ENCODE measurements around the gene C1orf116. TPM values are rescaled to one million over a fixed set of nuclear protein-coding genes. Genes with fewer than 3 reads are reported as not detected.

Gene C1orf116
- total and polyA plus RNA-seq, 8 donors: 17.1 to 91.7 (median 41.3) TPM

DNA sequence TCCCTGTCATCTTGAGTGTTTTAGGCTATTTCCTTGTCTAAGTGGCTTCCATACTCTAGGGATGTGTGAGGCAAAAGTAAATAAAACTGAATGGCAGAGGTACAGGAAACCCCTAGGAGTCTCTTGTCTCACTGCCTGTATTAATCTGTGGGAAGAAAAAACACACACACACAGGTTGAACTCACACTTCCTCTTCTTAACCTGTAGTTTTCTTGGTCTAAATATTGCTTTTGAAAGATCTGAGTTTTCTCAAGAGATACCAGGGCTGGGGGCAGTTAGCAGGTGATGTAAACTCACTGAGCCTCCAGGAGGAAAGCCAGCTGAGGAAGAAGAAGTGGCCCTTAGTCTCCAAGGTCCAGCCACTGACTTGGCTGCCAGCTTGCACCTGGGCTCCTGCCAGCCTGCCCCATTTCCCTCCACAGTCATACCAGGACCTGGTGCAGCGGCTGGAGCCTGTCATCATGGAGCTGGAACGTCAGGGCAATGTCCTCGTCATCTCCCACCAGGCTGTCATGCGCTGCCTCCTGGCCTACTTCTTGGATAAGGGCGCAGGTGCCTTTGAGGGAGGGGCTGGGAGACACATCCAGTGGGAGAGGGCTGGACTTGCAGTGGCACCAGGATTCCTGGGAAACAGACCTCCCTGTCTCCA, 37.4 kb upstream of the C1orf116 start:
- no peak for TF ChIP-seq POLR2A (IDR thresholded peaks at IDR 0.05)
- no peak for TF ChIP-seq POLR2AphosphoS5 (IDR thresholded peaks at IDR 0.05)
- TF ChIP-seq, protein P1, sequence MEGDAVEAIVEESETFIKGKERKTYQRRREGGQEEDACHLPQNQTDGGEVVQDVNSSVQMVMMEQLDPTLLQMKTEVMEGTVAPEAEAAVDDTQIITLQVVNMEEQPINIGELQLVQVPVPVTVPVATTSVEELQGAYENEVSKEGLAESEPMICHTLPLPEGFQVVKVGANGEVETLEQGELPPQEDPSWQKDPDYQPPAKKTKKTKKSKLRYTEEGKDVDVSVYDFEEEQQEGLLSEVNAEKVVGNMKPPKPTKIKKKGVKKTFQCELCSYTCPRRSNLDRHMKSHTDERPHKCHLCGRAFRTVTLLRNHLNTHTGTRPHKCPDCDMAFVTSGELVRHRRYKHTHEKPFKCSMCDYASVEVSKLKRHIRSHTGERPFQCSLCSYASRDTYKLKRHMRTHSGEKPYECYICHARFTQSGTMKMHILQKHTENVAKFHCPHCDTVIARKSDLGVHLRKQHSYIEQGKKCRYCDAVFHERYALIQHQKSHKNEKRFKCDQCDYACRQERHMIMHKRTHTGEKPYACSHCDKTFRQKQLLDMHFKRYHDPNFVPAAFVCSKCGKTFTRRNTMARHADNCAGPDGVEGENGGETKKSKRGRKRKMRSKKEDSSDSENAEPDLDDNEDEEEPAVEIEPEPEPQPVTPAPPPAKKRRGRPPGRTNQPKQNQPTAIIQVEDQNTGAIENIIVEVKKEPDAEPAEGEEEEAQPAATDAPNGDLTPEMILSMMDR (IDR thresholded peaks at IDR 0.05): no peak
- no peak for TF ChIP-seq EP300 (IDR thresholded peaks at IDR 0.05)
- intact Hi-C loops (cut with DNase I; ENCODE audit: low total_unique reads): no loop called here
- H3K4me3 ChIP-seq: no peak overlapping the region
- no peaks in the 10 kb centered on the region for H3K27me3 ChIP-seq
- 87 to 96% (median 90%) methylated on average over 5 of the region's 5 CpGs for WGBS, 5 donors
- peak overlapping the region in 2 of 5 donors; percentile 55 to 64 for H3K27ac ChIP-seq
- DNase-seq: no peak
- H3K4me1 ChIP-seq: peaks cover 0 to 31% (median 8%) of the 10 kb centered on the region in 4 donors
- H3K36me3 ChIP-seq: peaks cover 47 to 98% (median 97%) of the 10 kb centered on the region in 4 donors
- no peaks in the 10 kb centered on the region for H3K9me3 ChIP-seq

DNA sequence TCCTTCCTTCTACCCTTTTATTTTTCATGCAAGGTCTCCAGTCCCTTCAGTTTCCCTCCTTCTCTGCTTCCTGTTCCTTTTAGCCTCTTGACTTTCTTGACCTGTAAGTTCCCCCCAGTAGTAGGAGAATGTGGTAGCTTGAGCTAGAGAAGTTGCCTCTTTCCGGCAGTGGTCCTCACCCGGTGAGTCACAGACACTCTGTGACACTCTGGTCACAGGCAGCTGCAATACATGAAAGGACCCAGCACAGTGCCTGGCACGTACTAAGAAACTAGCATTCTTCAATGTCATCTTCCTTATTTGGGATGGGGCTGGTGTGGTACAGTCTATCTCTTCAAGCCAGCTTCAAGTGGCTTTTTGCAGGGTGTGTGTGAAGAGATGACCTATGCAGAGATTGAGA, 36.5 kb upstream of the C1orf116 start:
- Histone ChIP-seq H3K36me3 (peaks cover 48 to 98% (median 96%) of the 10 kb centered on the region in 4 donors), H3K4me3 (no peak overlapping the region), H3K9me3 (no peaks in the 10 kb centered on the region), H3K27ac (peak overlapping the region in 2 of 5 donors; percentile 55 to 64), H3K4me1 (peaks cover 0 to 40% (median 17%) of the 10 kb centered on the region in 4 donors), H3K27me3 (no peaks in the 10 kb centered on the region)
- WGBS, 5 donors: 84 to 90% (median 89%) methylated on average over 3 of the region's 3 CpGs
- TF ChIP-seq EP300 (IDR thresholded peaks at IDR 0.05) (no peak), POLR2AphosphoS5 (IDR thresholded peaks at IDR 0.05) (no peak)
- TF ChIP-seq, protein P1 (IDR thresholded peaks at IDR 0.05): no peak
- intact Hi-C loops (cut with DNase I; ENCODE audit: low total_unique reads): no loop called here
- no peak for DNase-seq

DNA sequence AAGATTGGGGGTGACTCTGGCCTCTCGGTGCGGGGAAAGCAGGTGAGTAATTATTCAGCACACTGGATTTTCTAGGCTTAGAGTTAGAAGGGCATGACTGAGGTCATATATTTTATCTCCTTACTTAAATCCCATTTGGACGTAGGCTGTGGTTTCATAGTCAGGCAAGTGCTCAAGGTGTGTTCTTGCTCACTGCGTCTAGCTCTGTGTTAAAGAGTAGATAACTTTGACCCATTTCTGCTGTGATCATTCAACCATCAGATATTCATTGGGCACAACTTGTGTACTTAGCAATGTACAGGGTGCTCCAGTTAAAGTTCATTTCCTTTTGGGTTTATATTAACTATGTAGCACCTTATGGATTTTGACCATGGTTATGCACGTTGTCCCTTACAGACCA, 35.1 kb upstream of the C1orf116 start:
- Histone ChIP-seq H3K27me3 (no peaks in the 10 kb centered on the region), H3K27ac (peak overlapping the region in 4 of 5 donors; percentile 26 to 66 (median 50)), H3K4me3 (no peak overlapping the region), H3K4me1 (peaks cover 0 to 41% (median 19%) of the 10 kb centered on the region in 4 donors), H3K36me3 (peaks cover 50 to 100% (median 99%) of the 10 kb centered on the region in 4 donors), H3K9me3 (no peaks in the 10 kb centered on the region)
- DNase-seq: peak in 1 of 2 donors; percentile 46
- no peak for TF ChIP-seq POLR2A (IDR thresholded peaks at IDR 0.05)
- peak in 2 of 3 donors; percentile 26 to 37 for TF ChIP-seq POLR2AphosphoS5 (IDR thresholded peaks at IDR 0.05)
- TF ChIP-seq EP300 (IDR thresholded peaks at IDR 0.05): no peak
- 44 to 64% (median 58%) methylated on average over 5 of the region's 5 CpGs for WGBS, 5 donors
- intact Hi-C loops (cut with DNase I; ENCODE audit: low total_unique reads): no loop called here

DNA sequence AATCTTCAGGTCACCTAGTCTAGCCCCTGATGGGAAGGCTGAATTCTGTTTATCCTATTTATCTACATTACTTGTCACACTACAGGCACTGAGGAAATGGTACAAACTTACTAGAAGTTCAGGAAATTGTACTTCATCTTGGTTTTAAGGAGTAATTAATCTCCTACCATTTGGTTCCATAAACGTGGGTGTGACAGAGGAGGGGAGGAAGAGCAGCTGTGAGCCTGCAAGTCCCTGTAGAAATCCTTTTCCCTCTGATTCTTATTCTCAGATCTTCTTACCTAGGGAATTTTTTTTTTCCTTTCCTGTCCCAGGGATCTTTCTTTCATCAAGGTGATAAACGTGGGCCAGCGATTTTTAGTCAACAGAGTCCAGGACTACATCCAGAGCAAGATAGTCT, 34.6 kb upstream of the C1orf116 start:
- peak overlapping the region in 4 of 5 donors; percentile 26 to 66 (median 50) for H3K27ac ChIP-seq
- no peaks in the 10 kb centered on the region for H3K27me3 ChIP-seq
- peaks cover 49 to 100% (median 99%) of the 10 kb centered on the region in 4 donors for H3K36me3 ChIP-seq
- H3K9me3 ChIP-seq: no peaks in the 10 kb centered on the region
- peaks cover 0 to 41% (median 19%) of the 10 kb centered on the region in 4 donors for H3K4me1 ChIP-seq
- H3K4me3 ChIP-seq: no peak overlapping the region
- intact Hi-C loops (cut with DNase I; ENCODE audit: low total_unique reads): no loop called here
- 22 to 38% (median 28%) methylated on average over 3 of the region's 3 CpGs for WGBS, 5 donors
- TF ChIP-seq EP300 (IDR thresholded peaks at IDR 0.05) (no peak), POLR2AphosphoS5 (IDR thresholded peaks at IDR 0.05) (no peak), POLR2A (IDR thresholded peaks at IDR 0.05) (no peak)
- TF ChIP-seq, protein P1 (IDR thresholded peaks at IDR 0.05): no peak
- DNase-seq: no peak

DNA sequence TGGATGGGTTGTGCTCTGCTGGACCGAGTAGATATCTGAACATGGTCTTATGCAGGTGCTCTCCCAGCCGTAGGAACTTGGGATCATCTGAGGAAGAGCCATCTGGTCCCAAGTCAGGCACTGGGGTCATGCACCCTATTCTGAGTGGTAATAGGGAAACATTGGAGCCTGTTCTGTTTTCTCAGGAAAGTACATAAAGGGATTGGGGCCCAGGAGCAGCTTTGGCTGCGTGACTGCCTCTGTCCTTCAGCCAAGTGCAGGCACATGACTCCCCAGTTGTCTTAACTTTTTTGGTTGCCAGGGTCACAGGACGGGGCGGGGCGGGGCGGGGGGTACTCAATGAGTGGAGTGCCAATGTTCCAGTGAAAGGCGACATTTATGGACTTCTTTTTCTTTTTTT, 32.0 kb upstream of the C1orf116 start:
- H3K36me3 ChIP-seq: peaks cover 27 to 96% (median 94%) of the 10 kb centered on the region in 4 donors
- peak; percentile 63 to 79 for DNase-seq
- no peaks in the 10 kb centered on the region for H3K9me3 ChIP-seq
- TF ChIP-seq, protein P1 (IDR thresholded peaks at IDR 0.05): no peak
- TF ChIP-seq POLR2A (IDR thresholded peaks at IDR 0.05) (no peak), EP300 (IDR thresholded peaks at IDR 0.05) (no peak), POLR2AphosphoS5 (IDR thresholded peaks at IDR 0.05) (no peak)
- H3K27ac ChIP-seq: peak overlapping the region; percentile 18 to 67 (median 43)
- WGBS, 5 donors: 33 to 59% (median 44%) methylated on average over 8 of the region's 8 CpGs
- no peak overlapping the region for H3K4me3 ChIP-seq
- peaks cover 0 to 34% (median 25%) of the 10 kb centered on the region in 4 donors for H3K4me1 ChIP-seq
- no peaks in the 10 kb centered on the region for H3K27me3 ChIP-seq
- intact Hi-C loops (cut with DNase I; ENCODE audit: low total_unique reads): no loop called here

Data from stomach (tissue), 9 donors.